NCI-H82 treated with DMSO at 0.1 percent for 48 hours (cell line): ENCODE measurements around the gene POLR3K.
"Not testable (repeated sequence)": the region's sequence is repeated elsewhere in the genome, so short reads cannot be mapped to it uniquely, and the experiment has no call there.

Experiments used
- DNase-seq: peaks from one replicate; lab custom pipeline; 2025; ENCODE audit not compliant: unreplicated experiment; lab: John Stamatoyannopoulos, UW

POLR3K gene

GRCh38 chr16:47234-47633 lies 6.2 kb downstream of the POLR3K start:
- DNase-seq, result no peak

GRCh38 chr16:46510-46909 lies 6.9 kb downstream of the POLR3K start:
- DNase-seq, result not testable (repeated sequence)

GRCh38 chr16:45454-45853 lies 8.0 kb downstream of the POLR3K start:
- DNase-seq, result peak; percentile 88

GRCh38 chr16:44655-45054 lies 8.8 kb downstream of the POLR3K start:
- DNase-seq, result no peak

- DNase-seq, result no peak
These were observed 10.1 kb downstream of the POLR3K start for GRCh38 chr16:43294-43693.

GRCh38 chr16:42691-43090 lies 10.7 kb downstream of the POLR3K start:
- DNase-seq, result no peak

GRCh38 chr16:42069-42457 lies 11.3 kb downstream of the POLR3K start:
- no peak for DNase-seq

GRCh38 chr16:41439-42068 lies 11.9 kb downstream of the POLR3K start:
- DNase-seq, result no peak

GRCh38 chr16:38941-39892 lies 14.2 kb downstream of the POLR3K start:
- DNase-seq, result no peak

GRCh38 chr16:38206-38605 lies 15.2 kb downstream of the POLR3K start:
- not testable (repeated sequence) for DNase-seq

- no peak for DNase-seq
These were observed 15.9 kb downstream of the POLR3K start for GRCh38 chr16:37511-37910.

GRCh38 chr16:36336-36984 lies 16.9 kb downstream of the POLR3K start:
- no peak for DNase-seq

GRCh38 chr16:35678-36305 lies 17.6 kb downstream of the POLR3K start:
- no peak for DNase-seq

- no peak for DNase-seq
These were observed 18.3 kb downstream of the POLR3K start for GRCh38 chr16:35011-35677.

GRCh38 chr16:34648-34987 lies 18.8 kb downstream of the POLR3K start:
- no peak for DNase-seq

GRCh38 chr16:33877-34647 lies 19.3 kb downstream of the POLR3K start:
- DNase-seq, result no peak

- DNase-seq, result not testable (repeated sequence)
These were observed 20.1 kb downstream of the POLR3K start for GRCh38 chr16:33154-33876.

- not testable (repeated sequence) for DNase-seq
These were observed 22.8 kb downstream of the POLR3K start for GRCh38 chr16:30627-31026.

- DNase-seq, result not testable (repeated sequence)
These were observed 27.5 kb downstream of the POLR3K start for GRCh38 chr16:25926-26348.
